RWPE1 (cell line): Measurements from ENCODE around the gene CERS6.

Experiments
- CTCF ChIA-PET: fragments of 350-600 bp; sonication (Branson Sonifier 250); formaldehyde crosslinking; extraction: SDS; loops from one replicate; lab custom pipeline; 2021; lab: Yijun Ruan, JAX
- POLR2A ChIA-PET: fragments of 400-600 bp; formaldehyde crosslinking; extraction: SDS; loops from one replicate; lab custom pipeline; 2020; ENCODE audit warnings: antibody characterized with exemption; ENCODE audit not compliant: low non-redundant PET; lab: Yijun Ruan, JAX
- DNase-seq: peaks from one replicate; pipeline ENCODE4 v3.0.0; 2012; ENCODE audit warnings: low spot score
- H3K27ac ChIP-seq: fragments of 450-650 bp; 2 replicates; pipeline ENCODE4 v1.5.1; 2017
- CTCF ChIP-seq: fragments of 450-650 bp; conservative IDR thresholded peaks from 2 replicates; pipeline ENCODE4 v1.5.1; 2017; ENCODE audit warnings: low read depth, mild to moderate bottlenecking

CERS6 gene

DNA sequence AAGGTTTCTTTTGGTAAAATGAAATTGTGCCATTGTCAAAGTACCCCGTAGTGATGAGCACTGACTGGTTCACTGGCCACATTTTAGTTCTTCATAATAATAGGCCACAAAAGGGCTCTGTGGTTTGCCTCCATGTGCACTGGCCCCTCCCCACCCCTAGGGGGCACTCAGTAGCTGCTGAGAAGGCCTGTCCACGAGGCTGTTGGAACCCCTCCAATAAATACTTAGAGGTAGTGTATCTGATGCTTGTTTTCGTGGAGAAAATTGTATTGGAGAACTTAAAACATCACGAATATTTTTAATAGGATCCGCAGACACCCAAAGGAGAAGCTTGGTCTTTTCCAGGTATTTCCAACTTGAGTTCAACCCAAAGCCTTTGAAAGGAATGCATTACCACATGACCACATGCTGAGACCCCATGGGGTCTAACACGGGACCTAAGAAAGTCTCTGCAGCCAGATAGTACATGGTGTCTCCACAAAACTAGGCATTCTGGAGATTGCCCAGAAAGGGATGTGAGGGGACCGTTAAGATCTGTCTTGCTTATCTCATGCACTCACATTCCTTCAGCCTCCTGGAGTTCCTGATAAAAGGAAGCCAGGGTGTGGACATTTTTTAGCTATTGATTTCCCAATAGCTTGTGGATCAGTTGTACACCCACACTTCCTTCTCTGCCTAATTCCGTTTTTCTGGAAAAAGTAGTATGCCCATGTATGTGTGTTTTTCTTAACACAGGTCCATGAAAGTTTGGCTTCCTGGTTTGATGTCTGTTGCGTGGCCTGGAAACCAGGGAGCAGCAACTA is 317.8 kb downstream of the CERS6 start:
- DNase-seq: peak; percentile 23
- H3K27ac ChIP-seq: no peak overlapping the region
- ChIA-PET CTCF (interaction anchor here (0.8 kb wide), 1 partner anchor 42 kb away, joined by 5 read pairs; no protein-coding TSS in a partner anchor), POLR2A (no interaction called here)
- 0 out of 2 replicates have a peak, but pooled peaks have one; percentile 33 for TF ChIP-seq CTCF

DNA sequence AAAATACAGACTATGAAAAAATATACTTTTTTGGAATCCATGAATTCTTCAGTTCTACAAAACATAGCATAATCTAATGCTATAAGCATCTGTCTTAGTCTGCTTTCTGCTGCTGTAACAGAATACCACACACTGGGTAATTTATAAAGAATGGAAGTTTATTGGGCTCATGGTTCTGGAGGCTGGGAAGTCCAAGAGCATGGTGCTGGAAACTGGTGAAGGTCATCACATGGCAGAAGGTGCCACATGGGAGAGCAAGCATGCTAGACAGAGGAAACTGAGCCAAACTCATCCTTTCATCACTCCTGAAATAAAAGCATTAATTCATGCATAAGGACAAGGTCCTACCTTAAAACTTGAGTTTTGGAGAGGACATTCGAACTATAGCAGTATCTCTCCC is 319.8 kb downstream of the CERS6 start:
- POLR2A ChIA-PET: no interaction called here
- no peak overlapping the region for H3K27ac ChIP-seq
- DNase-seq: no peak
- no peak for TF ChIP-seq CTCF
- CTCF ChIA-PET: no interaction called here

- DNase-seq: no peak
- ChIA-PET POLR2A (no interaction called here), CTCF (no interaction called here)
- no peak for TF ChIP-seq CTCF
- no peak overlapping the region for H3K27ac ChIP-seq
Measured at GRCh38 chr2:168780669-168781071, 324.6 kb downstream of the CERS6 start.

- no peak overlapping the region for H3K27ac ChIP-seq
- POLR2A ChIA-PET: no interaction called here
- no peak for DNase-seq
- TF ChIP-seq CTCF: no peak
- CTCF ChIA-PET: no interaction called here
Measured at GRCh38 chr2:168781191-168781817, 325.2 kb downstream of the CERS6 start.

DNA sequence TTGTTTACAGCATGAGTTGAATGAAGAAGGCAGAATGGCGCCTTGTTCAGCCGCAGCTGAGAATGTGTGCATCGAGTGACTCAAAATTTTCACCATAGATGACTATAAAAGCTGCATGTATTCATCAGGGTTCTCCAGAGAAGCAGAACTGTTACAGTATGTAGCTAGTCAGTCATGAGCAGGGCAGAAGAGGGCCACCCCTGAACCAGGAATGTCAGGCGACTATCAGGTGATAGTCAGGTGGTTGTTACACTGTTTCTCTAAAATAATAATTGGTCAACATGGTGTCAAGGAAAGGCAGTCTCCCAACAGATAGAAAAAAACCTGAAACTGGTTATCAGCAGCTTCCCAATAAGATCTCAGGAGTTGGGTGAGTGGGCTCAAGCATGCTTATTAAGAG is 326.2 kb downstream of the CERS6 start:
- no peak for DNase-seq
- TF ChIP-seq CTCF: no peak
- ChIA-PET POLR2A (no interaction called here), CTCF (no interaction called here)
- no peak overlapping the region for H3K27ac ChIP-seq

DNA sequence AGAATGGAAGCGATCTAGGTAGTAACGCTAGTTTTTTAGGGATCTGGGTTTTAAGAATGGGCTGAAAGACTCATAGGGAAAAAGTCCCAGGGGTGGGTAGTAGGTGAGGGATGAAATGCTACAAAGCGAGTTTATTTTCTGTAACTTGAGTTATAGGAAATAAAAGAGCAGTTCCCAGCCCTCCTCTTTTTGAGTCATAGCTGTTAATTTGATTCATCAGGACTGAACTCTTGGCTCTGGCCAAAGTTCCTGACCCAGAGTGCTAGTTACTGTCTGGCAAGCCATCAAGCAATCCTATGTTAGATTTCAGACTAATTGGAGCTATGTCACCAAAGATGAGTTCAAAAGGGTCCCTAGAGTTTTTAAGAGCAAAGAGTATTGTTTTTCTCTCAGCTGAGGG is 328.9 kb downstream of the CERS6 start:
- DNase-seq: no peak
- POLR2A ChIA-PET: no interaction called here
- no peak for TF ChIP-seq CTCF
- no peak overlapping the region for H3K27ac ChIP-seq
- CTCF ChIA-PET: interaction anchor here (0.7 kb wide), 1 partner anchor 324 kb away, joined by 5 read pairs; no protein-coding TSS in a partner anchor
